Measurements from ENCODE around the gene MOB3A. TPM values are rescaled to one million over a fixed set of nuclear protein-coding genes. Genes with fewer than 3 reads are reported as not detected.

Gene MOB3A
- total and polyA plus RNA-seq, 2 of the 13 experiments (the other 11 are each of a cell fraction or from before 2014, with no cell fraction given): 3.5 to 17.8 TPM

DNA sequence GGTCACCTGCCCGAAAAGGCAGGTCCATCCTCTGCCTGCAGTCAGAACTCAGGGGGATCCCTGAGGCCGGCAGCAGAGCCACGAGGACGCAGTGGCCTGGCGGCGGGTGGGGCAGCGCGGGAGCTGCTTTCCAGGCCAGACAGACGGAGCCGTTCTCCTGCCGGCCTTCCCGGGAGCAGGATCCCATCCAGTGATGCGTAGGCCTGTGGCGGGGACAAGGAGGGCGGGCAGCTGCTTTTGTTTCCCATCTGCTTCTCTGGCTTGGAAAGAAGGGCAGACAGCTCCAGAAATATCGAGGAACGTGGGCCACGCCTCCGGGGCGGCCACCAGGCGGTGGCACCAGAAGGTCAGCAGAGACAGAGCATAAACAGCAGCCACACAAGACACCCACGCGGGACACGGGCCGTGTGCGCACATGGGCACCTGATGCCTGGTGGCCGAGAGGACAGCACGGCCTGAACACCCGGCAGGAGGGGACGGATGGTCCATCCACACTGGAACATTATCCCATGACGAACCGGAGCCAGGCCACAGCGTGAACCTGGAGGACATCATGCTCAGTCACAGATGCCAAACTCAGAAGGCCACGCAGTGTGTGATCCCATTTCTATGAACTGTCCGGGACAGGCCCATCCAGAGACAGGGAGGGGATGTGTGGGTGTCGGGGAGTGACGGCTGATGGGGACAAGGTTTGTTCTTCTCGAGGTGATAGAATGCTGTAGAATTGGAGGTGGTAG is 31.2 kb downstream of the MOB3A start (continued):
- TF ChIP-seq, protein P1, sequence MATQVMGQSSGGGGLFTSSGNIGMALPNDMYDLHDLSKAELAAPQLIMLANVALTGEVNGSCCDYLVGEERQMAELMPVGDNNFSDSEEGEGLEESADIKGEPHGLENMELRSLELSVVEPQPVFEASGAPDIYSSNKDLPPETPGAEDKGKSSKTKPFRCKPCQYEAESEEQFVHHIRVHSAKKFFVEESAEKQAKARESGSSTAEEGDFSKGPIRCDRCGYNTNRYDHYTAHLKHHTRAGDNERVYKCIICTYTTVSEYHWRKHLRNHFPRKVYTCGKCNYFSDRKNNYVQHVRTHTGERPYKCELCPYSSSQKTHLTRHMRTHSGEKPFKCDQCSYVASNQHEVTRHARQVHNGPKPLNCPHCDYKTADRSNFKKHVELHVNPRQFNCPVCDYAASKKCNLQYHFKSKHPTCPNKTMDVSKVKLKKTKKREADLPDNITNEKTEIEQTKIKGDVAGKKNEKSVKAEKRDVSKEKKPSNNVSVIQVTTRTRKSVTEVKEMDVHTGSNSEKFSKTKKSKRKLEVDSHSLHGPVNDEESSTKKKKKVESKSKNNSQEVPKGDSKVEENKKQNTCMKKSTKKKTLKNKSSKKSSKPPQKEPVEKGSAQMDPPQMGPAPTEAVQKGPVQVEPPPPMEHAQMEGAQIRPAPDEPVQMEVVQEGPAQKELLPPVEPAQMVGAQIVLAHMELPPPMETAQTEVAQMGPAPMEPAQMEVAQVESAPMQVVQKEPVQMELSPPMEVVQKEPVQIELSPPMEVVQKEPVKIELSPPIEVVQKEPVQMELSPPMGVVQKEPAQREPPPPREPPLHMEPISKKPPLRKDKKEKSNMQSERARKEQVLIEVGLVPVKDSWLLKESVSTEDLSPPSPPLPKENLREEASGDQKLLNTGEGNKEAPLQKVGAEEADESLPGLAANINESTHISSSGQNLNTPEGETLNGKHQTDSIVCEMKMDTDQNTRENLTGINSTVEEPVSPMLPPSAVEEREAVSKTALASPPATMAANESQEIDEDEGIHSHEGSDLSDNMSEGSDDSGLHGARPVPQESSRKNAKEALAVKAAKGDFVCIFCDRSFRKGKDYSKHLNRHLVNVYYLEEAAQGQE (IDR thresholded peaks at IDR 0.05; ENCODE audit: borderline replicate concordance in 1 of 2, low read depth in 1 of 2, low read length in 2 of 2): no peak
- no peak for TF ChIP-seq ZNF713 (CRISPR knock-in tag; IDR thresholded peaks at IDR 0.05)
- TF ChIP-seq, protein P2, sequence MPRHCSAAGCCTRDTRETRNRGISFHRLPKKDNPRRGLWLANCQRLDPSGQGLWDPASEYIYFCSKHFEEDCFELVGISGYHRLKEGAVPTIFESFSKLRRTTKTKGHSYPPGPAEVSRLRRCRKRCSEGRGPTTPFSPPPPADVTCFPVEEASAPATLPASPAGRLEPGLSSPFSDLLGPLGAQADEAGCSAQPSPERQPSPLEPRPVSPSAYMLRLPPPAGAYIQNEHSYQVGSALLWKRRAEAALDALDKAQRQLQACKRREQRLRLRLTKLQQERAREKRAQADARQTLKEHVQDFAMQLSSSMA (CRISPR knock-in tag; IDR thresholded peaks at IDR 0.05): no peak
- TF ChIP-seq SP2 (CRISPR knock-in tag; IDR thresholded peaks at IDR 0.05): no peak
- TF ChIP-seq, protein P3, sequence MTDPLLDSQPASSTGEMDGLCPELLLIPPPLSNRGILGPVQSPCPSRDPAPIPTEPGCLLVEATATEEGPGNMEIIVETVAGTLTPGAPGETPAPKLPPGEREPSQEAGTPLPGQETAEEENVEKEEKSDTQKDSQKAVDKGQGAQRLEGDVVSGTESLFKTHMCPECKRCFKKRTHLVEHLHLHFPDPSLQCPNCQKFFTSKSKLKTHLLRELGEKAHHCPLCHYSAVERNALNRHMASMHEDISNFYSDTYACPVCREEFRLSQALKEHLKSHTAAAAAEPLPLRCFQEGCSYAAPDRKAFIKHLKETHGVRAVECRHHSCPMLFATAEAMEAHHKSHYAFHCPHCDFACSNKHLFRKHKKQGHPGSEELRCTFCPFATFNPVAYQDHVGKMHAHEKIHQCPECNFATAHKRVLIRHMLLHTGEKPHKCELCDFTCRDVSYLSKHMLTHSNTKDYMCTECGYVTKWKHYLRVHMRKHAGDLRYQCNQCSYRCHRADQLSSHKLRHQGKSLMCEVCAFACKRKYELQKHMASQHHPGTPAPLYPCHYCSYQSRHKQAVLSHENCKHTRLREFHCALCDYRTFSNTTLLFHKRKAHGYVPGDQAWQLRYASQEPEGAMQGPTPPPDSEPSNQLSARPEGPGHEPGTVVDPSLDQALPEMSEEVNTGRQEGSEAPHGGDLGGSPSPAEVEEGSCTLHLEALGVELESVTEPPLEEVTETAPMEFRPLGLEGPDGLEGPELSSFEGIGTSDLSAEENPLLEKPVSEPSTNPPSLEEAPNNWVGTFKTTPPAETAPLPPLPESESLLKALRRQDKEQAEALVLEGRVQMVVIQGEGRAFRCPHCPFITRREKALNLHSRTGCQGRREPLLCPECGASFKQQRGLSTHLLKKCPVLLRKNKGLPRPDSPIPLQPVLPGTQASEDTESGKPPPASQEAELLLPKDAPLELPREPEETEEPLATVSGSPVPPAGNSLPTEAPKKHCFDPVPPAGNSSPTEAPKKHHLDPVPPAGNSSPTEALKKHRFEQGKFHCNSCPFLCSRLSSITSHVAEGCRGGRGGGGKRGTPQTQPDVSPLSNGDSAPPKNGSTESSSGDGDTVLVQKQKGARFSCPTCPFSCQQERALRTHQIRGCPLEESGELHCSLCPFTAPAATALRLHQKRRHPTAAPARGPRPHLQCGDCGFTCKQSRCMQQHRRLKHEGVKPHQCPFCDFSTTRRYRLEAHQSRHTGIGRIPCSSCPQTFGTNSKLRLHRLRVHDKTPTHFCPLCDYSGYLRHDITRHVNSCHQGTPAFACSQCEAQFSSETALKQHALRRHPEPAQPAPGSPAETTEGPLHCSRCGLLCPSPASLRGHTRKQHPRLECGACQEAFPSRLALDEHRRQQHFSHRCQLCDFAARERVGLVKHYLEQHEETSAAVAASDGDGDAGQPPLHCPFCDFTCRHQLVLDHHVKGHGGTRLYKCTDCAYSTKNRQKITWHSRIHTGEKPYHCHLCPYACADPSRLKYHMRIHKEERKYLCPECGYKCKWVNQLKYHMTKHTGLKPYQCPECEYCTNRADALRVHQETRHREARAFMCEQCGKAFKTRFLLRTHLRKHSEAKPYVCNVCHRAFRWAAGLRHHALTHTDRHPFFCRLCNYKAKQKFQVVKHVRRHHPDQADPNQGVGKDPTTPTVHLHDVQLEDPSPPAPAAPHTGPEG (CRISPR knock-in tag; IDR thresholded peaks at IDR 0.05): no peak
- no peak for TF ChIP-seq EHMT2 (IDR thresholded peaks at IDR 0.05; ENCODE audit: borderline replicate concordance, low read depth, low read length)
- no peak for TF ChIP-seq ZNF160 (CRISPR knock-in tag; IDR thresholded peaks at IDR 0.05)
- TF ChIP-seq, protein P4, sequence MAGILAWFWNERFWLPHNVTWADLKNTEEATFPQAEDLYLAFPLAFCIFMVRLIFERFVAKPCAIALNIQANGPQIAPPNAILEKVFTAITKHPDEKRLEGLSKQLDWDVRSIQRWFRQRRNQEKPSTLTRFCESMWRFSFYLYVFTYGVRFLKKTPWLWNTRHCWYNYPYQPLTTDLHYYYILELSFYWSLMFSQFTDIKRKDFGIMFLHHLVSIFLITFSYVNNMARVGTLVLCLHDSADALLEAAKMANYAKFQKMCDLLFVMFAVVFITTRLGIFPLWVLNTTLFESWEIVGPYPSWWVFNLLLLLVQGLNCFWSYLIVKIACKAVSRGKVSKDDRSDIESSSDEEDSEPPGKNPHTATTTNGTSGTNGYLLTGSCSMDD (CRISPR knock-in tag; IDR thresholded peaks at IDR 0.05): no peak
- no peak for TF ChIP-seq ZNF777 (CRISPR knock-in tag; IDR thresholded peaks at IDR 0.05)
- no peak for TF ChIP-seq ARNT2 (CRISPR knock-in tag; IDR thresholded peaks at IDR 0.05; ENCODE audit: low read depth)
- TF ChIP-seq RFX3 (CRISPR knock-in tag; IDR thresholded peaks at IDR 0.05): no peak
- TF ChIP-seq, protein P5, sequence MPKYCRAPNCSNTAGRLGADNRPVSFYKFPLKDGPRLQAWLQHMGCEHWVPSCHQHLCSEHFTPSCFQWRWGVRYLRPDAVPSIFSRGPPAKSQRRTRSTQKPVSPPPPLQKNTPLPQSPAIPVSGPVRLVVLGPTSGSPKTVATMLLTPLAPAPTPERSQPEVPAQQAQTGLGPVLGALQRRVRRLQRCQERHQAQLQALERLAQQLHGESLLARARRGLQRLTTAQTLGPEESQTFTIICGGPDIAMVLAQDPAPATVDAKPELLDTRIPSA (CRISPR knock-in tag; IDR thresholded peaks at IDR 0.05; ENCODE audit: borderline replicate concordance): no peak
- no peak for TF ChIP-seq PHB2 (IDR thresholded peaks at IDR 0.05; ENCODE audit: partially characterized antibody)
- TF ChIP-seq SALL1 (CRISPR knock-in tag; IDR thresholded peaks at IDR 0.05): 0 out of 2 replicates have a peak, but pooled peaks have one; percentile 65
- no peak for TF ChIP-seq TP53 (CRISPR knock-in tag; conservative IDR thresholded peaks at IDR 0.05)
- TF ChIP-seq ZBTB7B (CRISPR knock-in tag; IDR thresholded peaks at IDR 0.05): peak; percentile 54; the same call in 1 of the 2 replicates
- no peak for TF ChIP-seq RFX5 (IDR thresholded peaks at IDR 0.05; ENCODE audit: low read depth, low read length)
- no peak for TF ChIP-seq ZNF10 (CRISPR knock-in tag; IDR thresholded peaks at IDR 0.05; ENCODE audit: borderline replicate concordance, low read depth)

Data from HepG2 (cell line).